GM12891 (cell line): Measurements from ENCODE around the gene CRMP1.

Experiments used
- DNase-seq: peaks from one replicate; pipeline ENCODE4 v3.0.0; 2011; ENCODE audit warnings: low spot score; ENCODE audit not compliant: insufficient read length
- FAIRE-seq: peaks from 2 replicates; lab custom pipeline; 2011; peaks lifted over from hg19 to GRCh38; lab: Jason Lieb, UNC
- PAX5 ChIP-seq: IDR thresholded peaks from 2 replicates; pipeline ENCODE4 v1.6.1; 2011; ENCODE audit warnings: low read length, moderate library complexity, mild to moderate bottlenecking; ENCODE audit not compliant: insufficient read depth, severe bottlenecking
- POLR2A ChIP-seq: IDR thresholded peaks from 2 replicates; pipeline ENCODE4 v1.6.1; 2011; ENCODE audit warnings: low read depth, low read length, control low read depth
- POLR2AphosphoS5 ChIP-seq: IDR thresholded peaks from 2 replicates; pipeline ENCODE4 v1.6.1; 2011; ENCODE audit warnings: low read depth, low read length, control low read depth
- POU2F2 ChIP-seq: IDR thresholded peaks from 2 replicates; pipeline ENCODE4 v1.6.1; 2011; ENCODE audit warnings: low read depth, mild to moderate bottlenecking, control low read depth, low read length, moderate library complexity
- SPI1 ChIP-seq: IDR thresholded peaks from 2 replicates; pipeline ENCODE4 v1.6.1; 2011; ENCODE audit warnings: low read depth, low read length, control low read depth
- TAF1 ChIP-seq: IDR thresholded peaks from 2 replicates; pipeline ENCODE4 v1.6.1; 2011; ENCODE audit warnings: low read depth, low read length, control low read depth

Gene CRMP1

DNA sequence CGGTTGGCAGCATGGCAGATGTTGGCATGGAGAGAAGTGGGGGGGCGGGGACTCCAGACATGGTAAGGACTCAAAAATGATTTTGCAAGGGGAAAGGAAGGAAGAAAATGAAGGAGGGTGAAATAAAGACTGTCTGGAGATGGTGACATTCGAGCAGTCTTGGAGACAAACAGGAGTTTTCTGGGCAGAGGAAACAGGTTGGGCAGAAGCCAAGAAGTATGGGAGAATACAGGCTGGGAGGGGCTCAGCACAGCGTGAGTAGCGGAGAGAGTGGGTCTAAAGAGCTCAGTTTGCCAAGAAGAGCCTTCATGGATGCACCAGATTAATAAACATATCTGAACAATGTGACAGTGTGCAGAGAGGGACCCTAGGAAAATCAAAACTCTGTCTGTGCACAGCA is 13.3 kb upstream of the CRMP1 start:
- TF ChIP-seq POU2F2 (no peak), SPI1 (no peak), POLR2A (no peak), PAX5 (no peak), POLR2AphosphoS5 (no peak), TAF1 (no peak)
- FAIRE-seq (no peak), DNase-seq (no peak)

DNA sequence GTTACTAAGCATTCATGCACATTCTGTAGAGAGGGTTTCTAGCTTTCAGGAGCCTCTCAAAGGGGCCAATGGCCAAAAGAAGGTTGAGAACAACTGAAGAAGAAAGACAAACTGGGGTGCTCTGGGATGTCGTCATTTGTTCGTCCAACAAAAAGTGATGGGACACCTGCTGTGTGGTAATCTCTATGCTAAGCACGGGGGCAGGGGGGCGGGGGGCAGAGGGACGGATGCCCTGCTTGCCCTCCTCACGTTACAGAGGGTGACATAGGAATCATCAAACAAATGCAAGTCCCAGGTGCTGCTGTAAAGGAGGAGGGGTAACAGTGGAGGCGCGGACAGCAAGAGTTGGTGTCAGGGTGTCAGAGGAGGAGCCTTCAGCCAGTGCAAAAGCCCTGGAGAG is 12.8 kb upstream of the CRMP1 start:
- FAIRE-seq: no peak
- DNase-seq: no peak
- no peak for TF ChIP-seq TAF1

DNA sequence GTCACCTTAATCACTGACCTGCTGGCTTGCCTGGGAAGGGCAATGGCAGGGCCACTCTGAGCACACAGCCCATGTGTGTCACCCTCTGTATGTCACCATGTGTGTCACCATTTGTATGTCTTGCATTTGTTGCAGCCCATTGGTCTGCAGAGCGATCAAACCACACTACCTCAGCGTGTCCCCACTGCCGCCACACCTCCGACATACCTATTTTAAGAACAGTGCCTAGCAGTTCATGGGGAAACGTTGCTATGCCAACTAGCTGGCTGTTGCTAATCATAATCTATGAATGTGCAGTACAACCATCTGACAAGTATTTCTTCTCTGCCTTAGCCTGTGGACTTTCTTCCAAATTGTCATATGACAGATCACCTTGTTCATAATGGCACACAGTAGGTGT is 8.0 kb upstream of the CRMP1 start:
- FAIRE-seq (no peak), DNase-seq (no peak)
- TF ChIP-seq POU2F2 (no peak), PAX5 (no peak), TAF1 (no peak), POLR2A (no peak), POLR2AphosphoS5 (no peak), SPI1 (no peak)

DNA sequence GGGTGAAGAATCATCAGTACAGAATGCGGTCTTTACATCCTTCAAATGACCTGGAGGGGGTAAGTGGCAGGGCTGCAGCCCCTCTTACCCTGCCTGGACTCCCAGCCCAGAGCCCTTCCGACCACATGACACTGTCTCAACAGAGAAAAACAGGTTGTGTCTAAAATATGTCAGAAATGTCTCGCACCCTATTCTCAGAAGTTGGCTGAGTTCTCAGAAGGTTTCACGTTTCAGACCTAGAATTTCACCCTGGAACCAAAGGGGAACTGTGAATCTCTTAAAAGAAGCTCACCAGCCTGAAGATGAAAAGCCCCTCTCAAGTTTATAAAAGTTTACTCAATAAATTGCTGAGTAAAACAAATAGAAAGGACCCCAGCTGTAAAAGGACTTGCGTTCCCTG is 7.0 kb upstream of the CRMP1 start:
- DNase-seq (no peak), FAIRE-seq (no peak)
- TF ChIP-seq TAF1 (no peak), POU2F2 (no peak), POLR2AphosphoS5 (no peak), PAX5 (no peak), POLR2A (no peak), SPI1 (no peak)

DNA sequence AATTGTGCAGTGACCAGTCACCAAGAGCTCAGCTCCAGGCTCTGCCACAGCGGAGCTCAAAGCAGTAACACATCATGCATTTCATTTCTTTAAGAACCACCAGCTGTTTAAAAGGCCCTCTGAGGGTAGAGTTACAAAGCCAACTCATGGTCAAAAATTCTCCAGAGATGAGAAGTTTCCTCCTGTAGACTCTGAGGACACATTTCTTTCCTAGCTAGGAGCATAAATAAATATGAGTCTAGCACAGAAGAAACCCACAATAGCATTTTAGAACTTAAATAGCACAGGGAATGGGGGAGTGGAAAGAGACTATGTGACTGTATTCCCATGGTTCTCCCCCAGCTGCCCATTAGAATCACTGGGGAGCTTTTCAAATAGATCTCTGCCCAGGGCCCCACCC is 6.5 kb upstream of the CRMP1 start:
- FAIRE-seq (no peak), DNase-seq (no peak)
- TF ChIP-seq TAF1 (no peak), POU2F2 (no peak), POLR2A (no peak), SPI1 (no peak), PAX5 (no peak), POLR2AphosphoS5 (no peak)

DNA sequence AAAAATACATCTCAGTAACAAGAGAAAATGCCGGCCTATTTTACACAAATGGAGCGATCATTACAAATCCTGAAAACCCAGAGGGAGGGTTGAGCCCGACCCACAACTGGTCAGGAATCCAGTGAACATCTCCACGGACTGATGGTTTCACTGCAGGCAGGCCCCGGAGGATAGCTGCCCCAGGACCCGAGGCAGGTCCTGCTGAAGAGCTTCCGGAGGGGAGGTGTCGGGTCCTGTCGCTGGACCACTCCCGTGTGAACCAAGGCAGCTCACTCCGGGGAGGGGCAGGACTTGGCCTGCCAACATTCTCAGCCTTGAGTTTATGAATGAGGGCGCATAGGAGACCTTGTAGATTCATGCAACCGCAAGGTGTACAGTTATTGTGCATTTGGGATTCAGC is 4.8 kb upstream of the CRMP1 start:
- TF ChIP-seq POLR2A (no peak), PAX5 (no peak), SPI1 (no peak), POLR2AphosphoS5 (no peak), TAF1 (no peak), POU2F2 (no peak)
- DNase-seq (no peak), FAIRE-seq (no peak)

DNA sequence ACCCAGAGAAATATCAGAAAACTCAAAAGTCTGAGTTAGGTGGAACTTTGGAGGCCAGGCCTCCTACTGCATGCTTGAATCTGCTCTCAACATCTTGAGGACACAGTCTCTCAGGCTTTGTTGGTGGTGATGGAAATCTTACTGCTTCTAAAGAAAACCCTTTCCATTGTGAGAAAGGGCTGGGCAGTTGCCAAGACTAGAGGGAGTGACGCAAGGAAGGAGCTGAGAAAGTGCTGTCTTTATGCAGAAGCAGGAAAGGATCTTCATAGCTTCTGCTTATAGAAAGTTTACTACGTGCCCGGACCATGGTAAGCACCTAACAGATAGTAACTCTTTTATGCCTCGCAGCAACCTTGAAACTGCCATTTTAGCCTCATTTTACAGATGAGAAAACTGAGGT is 2.4 kb upstream of the CRMP1 start:
- TF ChIP-seq POLR2A: no peak
- TF ChIP-seq POLR2AphosphoS5: no peak
- TF ChIP-seq TAF1: no peak
- no peak for TF ChIP-seq POU2F2
- no peak for TF ChIP-seq SPI1
- TF ChIP-seq PAX5: no peak
- FAIRE-seq: no peak
- DNase-seq: no peak

DNA sequence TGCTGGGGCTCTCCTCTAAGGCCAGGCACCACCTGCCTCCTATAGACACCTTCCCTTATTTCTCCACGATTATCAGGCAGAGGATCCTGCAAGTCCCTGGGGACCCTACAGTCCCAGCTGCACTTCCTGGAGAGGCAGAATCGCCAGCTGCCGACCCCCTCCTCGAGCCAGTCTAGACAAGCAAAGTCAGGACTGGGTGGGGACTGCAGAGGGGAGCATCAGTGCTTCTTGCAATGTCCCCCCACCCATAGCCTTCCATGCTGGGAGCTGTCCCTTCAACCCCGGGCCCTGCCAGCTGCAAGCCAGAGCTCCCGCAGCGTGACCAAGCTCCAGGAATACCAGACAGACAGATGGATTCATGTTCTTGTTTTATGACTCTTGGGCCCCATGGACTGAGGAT is 1.4 kb upstream of the CRMP1 start:
- DNase-seq (no peak), FAIRE-seq (no peak)
- TF ChIP-seq PAX5: no peak
- no peak for TF ChIP-seq POU2F2
- no peak for TF ChIP-seq POLR2A
- no peak for TF ChIP-seq TAF1
- TF ChIP-seq SPI1: no peak
- TF ChIP-seq POLR2AphosphoS5: no peak

DNA sequence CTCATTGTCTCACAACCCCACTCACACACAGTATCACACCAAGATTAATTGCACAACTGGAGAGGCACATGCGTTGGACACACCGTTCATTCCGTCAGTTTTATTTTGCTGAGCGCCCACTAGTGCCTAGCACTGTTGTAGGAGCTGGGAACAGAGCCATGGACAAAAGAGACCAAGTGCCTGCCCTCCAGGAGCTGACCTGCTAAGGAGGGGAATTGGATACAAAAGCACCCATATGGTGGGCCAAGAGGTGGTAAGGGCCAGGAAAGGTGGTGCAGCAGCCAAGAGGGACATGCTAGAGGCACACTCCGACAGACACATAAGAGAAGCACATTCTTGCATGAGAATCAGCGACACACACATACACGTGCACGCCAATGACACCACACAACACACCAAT is 705 bp upstream of the CRMP1 start:
- no peak for FAIRE-seq
- no peak for DNase-seq
- TF ChIP-seq TAF1: no peak
- no peak for TF ChIP-seq POLR2A
- TF ChIP-seq POU2F2: no peak
- no peak for TF ChIP-seq POLR2AphosphoS5
- TF ChIP-seq PAX5: no peak
- no peak for TF ChIP-seq SPI1

DNA sequence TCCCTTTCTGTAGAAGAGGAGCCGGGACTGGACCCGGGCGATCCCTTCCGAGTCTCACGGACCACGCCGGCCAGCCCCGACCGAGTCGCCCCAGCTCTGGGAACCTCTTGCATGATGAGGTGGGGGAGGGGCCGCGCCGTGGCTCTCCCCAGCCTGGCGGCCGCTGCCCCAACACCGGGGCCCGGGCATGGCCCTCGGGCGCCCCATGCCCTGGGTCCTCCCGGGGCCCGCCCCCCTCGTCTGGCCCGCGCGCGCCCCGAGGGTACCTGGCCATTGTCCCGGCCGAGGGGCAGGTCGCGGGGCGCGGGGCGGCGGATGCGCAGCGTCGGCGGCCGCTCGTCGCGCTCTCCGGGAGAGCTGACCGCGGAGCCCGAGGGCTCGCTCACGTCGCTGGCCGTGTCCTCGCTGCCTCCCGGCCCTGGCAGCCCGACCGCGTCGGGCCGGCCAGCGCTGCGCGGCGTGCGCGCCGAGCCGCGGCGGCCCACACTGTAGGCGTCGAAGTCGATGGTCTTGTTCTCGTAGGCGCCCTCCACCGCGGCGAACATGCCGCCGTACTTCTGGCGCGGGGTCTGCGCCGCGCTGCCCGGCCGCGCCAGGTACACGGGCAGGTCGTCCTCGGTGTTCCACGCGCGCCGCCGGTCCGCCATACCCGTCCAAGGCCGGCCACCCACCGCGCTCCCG is 423 bp downstream of the CRMP1 start:
- FAIRE-seq (no peak), DNase-seq (no peak)
- TF ChIP-seq PAX5: no peak
- TF ChIP-seq SPI1: no peak
- no peak for TF ChIP-seq POU2F2
- TF ChIP-seq TAF1: no peak
- TF ChIP-seq POLR2AphosphoS5: no peak
- TF ChIP-seq POLR2A: no peak
